ENCODE results near the gene SLC2A6. TPM values are rescaled to one million over a fixed set of nuclear protein-coding genes. Genes with fewer than 3 reads are reported as not detected.

SLC2A6 gene
- polyA plus RNA-seq, 1 of the 3 experiments (the other 2 are of a cell fraction): 5.2 TPM

GRCh38 chr9:133520121-133520835 lies 41.4 kb upstream of the SLC2A6 start:
- Histone ChIP-seq H2AFZ (ENCODE audit: low read depth) (no peak overlapping the region), H3K9me2 (no peaks in the 10 kb centered on the region), H3K4me2 (no peak overlapping the region), H3K27ac (ENCODE audit: low read depth in 2 of 2, low read length in 1 of 2) (peak overlapping the region in 1 of 2 experiments; percentile 86; a peak in 2 of 4 replicates), H4K20me1 (ENCODE audit: insufficient read depth) (no peaks in the 10 kb centered on the region), H3K9ac (no peak overlapping the region), H3K4me1 (ENCODE audit: control insufficient read depth in 1 of 2, insufficient read depth in 2 of 2, low read depth in 1 of 2, low read length in 1 of 2) (peaks cover 0 to 74% of the 10 kb centered on the region in 2 experiments; a peak in 1 of 4 replicates), H3K9me3 (no peaks in the 10 kb centered on the region), H3F3A (replicated peaks; ENCODE audit: insufficient read depth) (no peaks in the 10 kb centered on the region), H3K27me3 (ENCODE audit: insufficient read depth) (no peaks in the 10 kb centered on the region), H3K4me3 (ENCODE audit: low read depth in 2 of 2, low read length in 1 of 2) (no peak overlapping the region), H3K36me3 (replicated peaks in 1 of 2; ENCODE audit: control insufficient read depth in 1 of 2, insufficient read depth in 2 of 2, low read length in 1 of 2) (no peaks in the 10 kb centered on the region), H3K79me2 (ENCODE audit: insufficient read depth) (no peaks in the 10 kb centered on the region)
- 53% methylated on average over 5 of the region's 24 CpGs for WGBS (ENCODE audit: low lambda C conversion rate)
- TF ChIP-seq PBX3 (IDR thresholded peaks at IDR 0.05): no peak
- no peak for TF ChIP-seq RCOR1 (IDR thresholded peaks at IDR 0.05; ENCODE audit: low read length)
- TF ChIP-seq USF1 (IDR thresholded peaks at IDR 0.05; ENCODE audit: borderline replicate concordance, low read depth): no peak
- TF ChIP-seq TCF12 (IDR thresholded peaks at IDR 0.05): no peak
- no peak for TF ChIP-seq FOXJ3 (CRISPR knock-in tag; IDR thresholded peaks at IDR 0.05)
- TF ChIP-seq POLR2AphosphoS5 (IDR thresholded peaks at IDR 0.05; ENCODE audit: low read depth, low read length): no peak
- TF ChIP-seq REST (IDR thresholded peaks at IDR 0.05; ENCODE audit: low read depth, low read length): no peak
- TF ChIP-seq, protein P1, sequence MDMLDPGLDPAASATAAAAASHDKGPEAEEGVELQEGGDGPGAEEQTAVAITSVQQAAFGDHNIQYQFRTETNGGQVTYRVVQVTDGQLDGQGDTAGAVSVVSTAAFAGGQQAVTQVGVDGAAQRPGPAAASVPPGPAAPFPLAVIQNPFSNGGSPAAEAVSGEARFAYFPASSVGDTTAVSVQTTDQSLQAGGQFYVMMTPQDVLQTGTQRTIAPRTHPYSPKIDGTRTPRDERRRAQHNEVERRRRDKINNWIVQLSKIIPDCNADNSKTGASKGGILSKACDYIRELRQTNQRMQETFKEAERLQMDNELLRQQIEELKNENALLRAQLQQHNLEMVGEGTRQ (IDR thresholded peaks at IDR 0.05; ENCODE audit: borderline replicate concordance, low read depth, low read length): no peak
- TF ChIP-seq RFX5 (IDR thresholded peaks at IDR 0.05; ENCODE audit: low read length): no peak
- TF ChIP-seq SIN3A (IDR thresholded peaks at IDR 0.05; ENCODE audit: borderline replicate concordance, low read depth, low read length): no peak
- no peak for TF ChIP-seq CHD2 (IDR thresholded peaks at IDR 0.05; ENCODE audit: low read length, partially characterized antibody)
- TF ChIP-seq NFIC (IDR thresholded peaks at IDR 0.05; ENCODE audit: borderline replicate concordance): no peak
- no peak for TF ChIP-seq MXI1 (IDR thresholded peaks at IDR 0.05; ENCODE audit: low read depth, low read length)
- no peak for TF ChIP-seq ELF1 (IDR thresholded peaks at IDR 0.05)
- no peak for TF ChIP-seq GATA2 (CRISPR knock-in tag; IDR thresholded peaks at IDR 0.05)
- no peak for TF ChIP-seq TEAD4 (IDR thresholded peaks at IDR 0.05; ENCODE audit: borderline replicate concordance, insufficient read depth)
- no peak for TF ChIP-seq TAF1 (IDR thresholded peaks at IDR 0.05; ENCODE audit: borderline replicate concordance, low read depth, low read length)
- no peak for TF ChIP-seq RXRA (IDR thresholded peaks at IDR 0.05; ENCODE audit: borderline replicate concordance, low read depth)
- ChIA-PET POLR2A (interaction anchor here (1.7 kb wide), 1 partner anchor 15 kb away, joined by 4 read pairs; no protein-coding TSS in a partner anchor), CTCF (interaction anchor here (1.0 kb wide), 1 partner anchor 203 kb away, joined by 4 read pairs; no protein-coding TSS in a partner anchor)
- no peak for DNase-seq

Data from SK-N-SH (cell line).